Neural crest cell (in vitro differentiated cells): ENCODE measurements around the gene OTOG. TPM values are rescaled to one million over a fixed set of nuclear protein-coding genes. Genes with fewer than 3 reads are reported as not detected.

Experiments used
- DNase-seq: peaks from one replicate; pipeline ENCODE4 v3.0.0; 2021; ENCODE audit warnings: low read depth, mixed read lengths, low spot score
- H3K27ac Mint-ChIP-seq: one replicate; pipeline ENCODE4 v1.8.0; 2021; ENCODE audit warnings: mild to moderate bottlenecking, mixed read lengths; ENCODE audit not compliant: unreplicated experiment
- H3K27me3 Mint-ChIP-seq: 2 replicates; pipeline ENCODE4 v1.8.0; 2021; ENCODE audit warnings: low read depth, mild to moderate bottlenecking, mixed read lengths
- H3K36me3 Mint-ChIP-seq: 2 replicates; pipeline ENCODE4 v1.8.0; 2021; ENCODE audit warnings: low read depth, mild to moderate bottlenecking, mixed read lengths
- H3K4me1 Mint-ChIP-seq: 2 replicates; pipeline ENCODE4 v1.8.0; 2021; ENCODE audit warnings: mixed read lengths
- H3K4me3 Mint-ChIP-seq: one replicate; pipeline ENCODE4 v1.8.0; 2021; ENCODE audit warnings: mild to moderate bottlenecking, mixed read lengths
- H3K9me3 Mint-ChIP-seq: 2 replicates; pipeline ENCODE4 v1.8.0; 2021; ENCODE audit warnings: mixed read lengths
- total RNA-seq: library from RNA; stranded (reverse); gene quantifications from 2 replicates; pipeline ENCODE4 v1.2.1, GENCODE V29; 2021
- TF ChIP-seq, protein P1 (sequence below): fragments of 200-600 bp; sonication (generic); conservative IDR thresholded peaks from 2 replicates; pipeline ENCODE4 v1.5.0; 2021; ENCODE audit warnings: antibody characterized with exemption, mild to moderate bottlenecking

The OTOG gene
- total RNA-seq, 1 donor from 2014 or later, result not detected

DNA sequence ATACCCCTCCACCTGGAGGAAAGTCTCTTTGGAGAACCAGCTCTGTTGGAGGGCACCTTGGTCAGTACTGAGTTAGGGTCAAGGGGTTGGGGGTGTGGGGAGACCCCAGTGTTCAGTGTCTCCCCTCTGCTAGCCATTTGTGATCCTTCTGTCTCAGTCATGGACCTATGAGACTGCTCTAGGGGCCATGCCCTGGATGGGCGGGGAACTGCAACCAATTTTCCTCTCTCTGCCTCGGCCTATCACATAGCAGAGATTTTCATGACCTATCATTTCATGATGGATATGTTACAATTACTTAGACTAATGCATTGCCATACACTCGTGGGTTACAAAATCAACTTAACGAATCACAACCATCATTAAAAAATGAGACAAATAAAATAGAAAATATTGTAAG, 7.4 kb downstream of the OTOG start:
- TF ChIP-seq, protein P1, sequence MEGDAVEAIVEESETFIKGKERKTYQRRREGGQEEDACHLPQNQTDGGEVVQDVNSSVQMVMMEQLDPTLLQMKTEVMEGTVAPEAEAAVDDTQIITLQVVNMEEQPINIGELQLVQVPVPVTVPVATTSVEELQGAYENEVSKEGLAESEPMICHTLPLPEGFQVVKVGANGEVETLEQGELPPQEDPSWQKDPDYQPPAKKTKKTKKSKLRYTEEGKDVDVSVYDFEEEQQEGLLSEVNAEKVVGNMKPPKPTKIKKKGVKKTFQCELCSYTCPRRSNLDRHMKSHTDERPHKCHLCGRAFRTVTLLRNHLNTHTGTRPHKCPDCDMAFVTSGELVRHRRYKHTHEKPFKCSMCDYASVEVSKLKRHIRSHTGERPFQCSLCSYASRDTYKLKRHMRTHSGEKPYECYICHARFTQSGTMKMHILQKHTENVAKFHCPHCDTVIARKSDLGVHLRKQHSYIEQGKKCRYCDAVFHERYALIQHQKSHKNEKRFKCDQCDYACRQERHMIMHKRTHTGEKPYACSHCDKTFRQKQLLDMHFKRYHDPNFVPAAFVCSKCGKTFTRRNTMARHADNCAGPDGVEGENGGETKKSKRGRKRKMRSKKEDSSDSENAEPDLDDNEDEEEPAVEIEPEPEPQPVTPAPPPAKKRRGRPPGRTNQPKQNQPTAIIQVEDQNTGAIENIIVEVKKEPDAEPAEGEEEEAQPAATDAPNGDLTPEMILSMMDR, result no peak
- no peak for DNase-seq
- Mint-ChIP-seq H3K4me1 (no peaks in the 10 kb centered on the region), H3K27ac (no peak overlapping the region), H3K9me3 (no peaks in the 10 kb centered on the region), H3K4me3 (no peak overlapping the region), H3K27me3 (peaks cover 5% of the 10 kb centered on the region), H3K36me3 (no peaks in the 10 kb centered on the region)

DNA sequence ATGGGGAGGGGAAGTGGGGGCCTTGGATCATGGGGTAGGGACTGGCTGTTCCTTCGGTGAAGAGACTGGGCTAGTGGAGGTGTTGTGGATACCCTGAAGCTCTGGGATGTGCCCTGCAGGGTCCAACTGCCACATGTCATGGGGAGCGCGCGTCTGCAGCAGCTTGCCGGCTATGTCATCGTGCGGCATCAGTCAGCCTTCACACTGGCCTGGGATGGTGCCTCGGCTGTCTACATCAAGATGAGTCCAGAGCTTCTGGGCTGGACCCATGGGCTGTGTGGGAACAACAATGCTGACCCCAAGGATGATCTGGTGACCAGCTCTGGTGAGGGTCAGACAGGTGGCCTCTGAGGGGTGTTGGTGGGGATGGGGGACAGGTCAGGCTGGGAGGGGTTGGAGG, 9.9 kb downstream of the OTOG start:
- DNase-seq, result no peak
- H3K27me3 Mint-ChIP-seq, result peaks cover 8% of the 10 kb centered on the region
- no peak overlapping the region for H3K4me3 Mint-ChIP-seq
- no peak overlapping the region for H3K27ac Mint-ChIP-seq
- TF ChIP-seq, protein P1, result no peak
- no peaks in the 10 kb centered on the region for H3K9me3 Mint-ChIP-seq
- no peaks in the 10 kb centered on the region for H3K36me3 Mint-ChIP-seq
- no peaks in the 10 kb centered on the region for H3K4me1 Mint-ChIP-seq

DNA sequence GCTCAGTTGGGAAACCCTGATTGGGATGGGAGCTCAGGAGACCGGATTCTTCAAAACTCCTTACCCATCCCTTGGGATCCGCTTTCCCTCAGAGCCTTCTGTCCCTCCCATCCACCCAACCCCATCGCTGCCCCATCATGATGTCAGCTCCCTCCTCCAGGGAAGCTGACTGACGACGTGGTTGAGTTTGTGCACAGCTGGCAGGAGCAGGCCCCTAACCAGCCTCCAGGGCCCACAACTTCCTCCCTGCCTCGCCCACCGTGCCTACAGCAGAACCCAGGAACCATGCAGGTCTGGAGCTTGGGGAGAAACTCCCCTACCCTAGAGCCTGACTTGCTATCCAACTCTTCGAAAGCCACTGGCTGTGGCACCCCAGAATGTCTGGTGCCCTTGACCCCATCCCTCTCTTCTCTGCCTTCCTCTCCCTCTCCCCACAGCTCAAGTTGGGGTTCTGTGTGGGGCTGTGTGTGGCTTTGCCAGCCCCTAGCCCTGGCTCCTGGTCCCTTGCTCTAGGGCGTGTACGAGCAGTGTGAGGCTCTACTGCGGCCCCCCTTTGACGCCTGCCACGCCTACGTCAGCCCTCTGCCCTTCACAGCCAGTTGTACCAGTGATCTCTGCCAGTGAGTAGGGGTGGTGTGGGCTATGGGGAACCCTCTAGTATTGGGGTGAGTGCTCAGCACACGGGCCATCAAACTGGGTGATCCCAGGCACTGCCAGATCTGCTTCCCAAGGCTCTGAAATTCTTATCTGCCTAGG, 11.1 kb downstream of the OTOG start:
- Mint-ChIP-seq H3K27me3 (peaks cover 8% of the 10 kb centered on the region), H3K4me1 (no peaks in the 10 kb centered on the region), H3K9me3 (no peaks in the 10 kb centered on the region), H3K36me3 (no peaks in the 10 kb centered on the region), H3K27ac (no peak overlapping the region), H3K4me3 (no peak overlapping the region)
- TF ChIP-seq, protein P1, result no peak
- no peak for DNase-seq

DNA sequence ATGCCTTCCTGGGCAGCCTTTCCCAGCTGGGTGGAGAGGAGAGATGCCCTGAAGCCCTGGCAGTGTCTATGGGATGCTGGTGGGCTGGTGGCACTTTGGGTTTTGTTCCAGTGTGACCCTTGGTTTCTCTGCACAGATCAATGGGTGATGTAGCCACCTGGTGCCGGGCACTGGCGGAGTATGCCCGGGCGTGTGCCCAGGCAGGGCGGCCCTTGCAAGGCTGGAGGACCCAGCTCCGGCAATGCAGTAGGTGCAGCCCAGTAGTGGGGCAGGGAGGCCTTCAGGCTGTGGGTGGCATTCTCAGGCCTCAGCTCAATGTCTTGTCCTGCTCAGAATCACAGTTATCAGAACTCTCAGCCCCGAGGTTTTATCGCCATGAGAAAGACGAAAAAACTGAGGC, 11.9 kb downstream of the OTOG start:
- Mint-ChIP-seq H3K9me3 (no peaks in the 10 kb centered on the region), H3K27me3 (peaks cover 8% of the 10 kb centered on the region), H3K4me3 (no peak overlapping the region), H3K4me1 (no peaks in the 10 kb centered on the region), H3K27ac (no peak overlapping the region), H3K36me3 (no peaks in the 10 kb centered on the region)
- TF ChIP-seq, protein P1, result no peak
- DNase-seq, result no peak

DNA sequence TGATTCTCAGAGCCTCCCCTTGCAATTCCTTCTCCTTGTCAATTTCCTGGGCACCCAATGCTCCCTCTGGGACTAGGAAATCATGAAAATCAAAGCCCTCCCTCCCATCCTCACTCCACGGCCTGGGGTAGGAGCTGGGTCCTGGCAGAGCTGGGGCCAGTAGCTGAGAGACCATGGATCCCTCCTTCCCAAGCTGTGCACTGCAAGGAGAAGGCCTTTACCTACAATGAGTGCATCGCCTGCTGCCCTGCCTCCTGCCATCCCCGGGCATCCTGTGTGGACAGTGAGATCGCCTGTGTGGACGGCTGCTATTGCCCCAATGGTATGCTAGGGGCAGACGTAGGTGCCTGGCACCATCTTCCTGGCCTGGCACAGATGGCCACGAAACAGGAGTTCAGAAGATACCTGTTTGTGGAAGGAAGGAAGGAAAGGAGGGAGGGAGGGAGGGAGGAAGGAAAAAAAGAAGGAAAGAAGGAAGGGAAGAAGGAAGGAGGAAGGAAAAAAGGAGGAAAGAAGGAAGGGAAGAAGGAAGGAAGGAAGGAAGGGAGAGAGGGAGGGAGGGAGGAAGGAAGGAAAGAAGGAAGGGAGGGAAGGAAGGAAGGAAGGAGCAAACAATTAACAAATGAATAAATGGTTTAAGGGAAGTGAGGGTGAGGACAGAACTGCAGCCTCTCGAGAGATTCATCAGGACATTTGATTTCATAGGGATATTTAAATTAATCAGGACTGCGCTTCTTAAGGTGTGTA, 12.5 kb downstream of the OTOG start:
- H3K9me3 Mint-ChIP-seq, result no peaks in the 10 kb centered on the region
- TF ChIP-seq, protein P1, result no peak
- H3K27me3 Mint-ChIP-seq, result peaks cover 8% of the 10 kb centered on the region

More for the DNA sequence above, 12.5 kb downstream of the OTOG start:
- Mint-ChIP-seq H3K4me3 (no peak overlapping the region), H3K36me3 (no peaks in the 10 kb centered on the region), H3K4me1 (no peaks in the 10 kb centered on the region), H3K27ac (no peak overlapping the region)
- no peak for DNase-seq
